ENCODE results near the gene YEATS2.
A peak's percentile ranks its signal among the peaks of the same experiment; 100 is the strongest.
"Not testable (repeated sequence)": the region's sequence is repeated elsewhere in the genome, so short reads cannot be mapped to it uniquely, and the experiment has no call there.

The YEATS2 gene

DNA sequence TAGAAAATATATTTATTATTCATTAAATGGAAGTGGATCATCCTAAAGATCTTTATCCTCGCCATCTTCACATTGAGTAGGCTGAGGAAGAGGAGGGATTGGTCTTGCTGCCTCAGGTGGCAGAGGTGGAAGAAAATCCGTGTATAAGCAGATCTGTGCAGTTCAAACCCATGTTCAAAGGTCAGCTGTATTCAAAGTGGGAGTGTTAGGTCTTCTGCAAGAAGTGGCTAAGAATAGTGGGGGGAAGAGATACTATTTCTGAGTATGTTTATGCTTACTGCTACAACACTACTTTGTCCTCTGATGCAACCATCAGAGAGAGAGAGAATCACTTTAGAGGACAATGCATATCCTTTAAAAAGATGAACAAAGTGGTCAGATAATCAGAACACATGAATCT, 39.5 kb downstream of the YEATS2 start:
- Histone ChIP-seq H3K27ac (ENCODE audit: low read depth, low read length) (no peak overlapping the region), H3K4me1 (ENCODE audit: control insufficient read depth in 5 of 5, insufficient read depth in 5 of 5, low read length in 5 of 5) (peaks cover 0 to 11% (median 8%) of the 10 kb centered on the region in 5 donors)

DNA sequence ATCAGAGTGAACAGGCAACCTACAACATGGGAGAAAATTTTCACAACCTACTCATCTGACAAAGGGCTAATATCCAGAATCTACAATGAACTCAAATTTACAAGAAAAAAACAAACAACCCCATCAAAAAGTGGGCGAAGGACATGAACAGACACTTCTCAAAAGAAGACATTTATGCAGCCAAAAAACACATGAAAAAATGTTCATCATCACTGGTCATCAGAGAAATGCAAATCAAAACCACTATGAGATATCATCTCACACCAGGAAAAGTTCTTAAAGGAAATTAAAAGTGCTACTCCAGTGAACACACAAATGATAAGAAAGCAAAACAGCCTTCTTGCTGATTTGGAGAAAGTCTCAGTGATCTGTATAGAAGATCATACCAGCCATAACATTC, 42.6 kb downstream of the YEATS2 start:
- not testable (repeated sequence) for H3K27ac ChIP-seq (ENCODE audit: low read depth, low read length); H3K27me3 ChIP-seq (ENCODE audit: control insufficient read depth in 5 of 5, insufficient read depth in 4 of 5, low read length in 5 of 5); H3K9ac ChIP-seq (ENCODE audit: low read length in 5 of 5); H3K4me1 ChIP-seq (ENCODE audit: control insufficient read depth in 5 of 5, insufficient read depth in 5 of 5, low read length in 5 of 5); H3K9me3 ChIP-seq (ENCODE audit: control insufficient read depth in 5 of 5, low read length in 5 of 5); H3K4me3 ChIP-seq (ENCODE audit: low read depth in 1 of 5, low read length in 5 of 5)
- H3K36me3 ChIP-seq (ENCODE audit: control insufficient read depth in 5 of 5, insufficient read depth in 5 of 5, low read length in 5 of 5) = peaks cover 6 to 27% (median 17%) of the 10 kb centered on the region in 5 donors

More for the DNA sequence above, 39.5 kb downstream of the YEATS2 start:
- no peak overlapping the region for H3K4me3 ChIP-seq (ENCODE audit: low read depth in 1 of 5, low read length in 5 of 5)
- H3K27me3 ChIP-seq (ENCODE audit: control insufficient read depth in 5 of 5, insufficient read depth in 4 of 5, low read length in 5 of 5) = no peaks in the 10 kb centered on the region
- no peak overlapping the region for H3K9ac ChIP-seq (ENCODE audit: low read length in 5 of 5)
- peaks cover 9 to 27% (median 25%) of the 10 kb centered on the region in 5 donors for H3K36me3 ChIP-seq (ENCODE audit: control insufficient read depth in 5 of 5, insufficient read depth in 5 of 5, low read length in 5 of 5)
- no peaks in the 10 kb centered on the region for H3K9me3 ChIP-seq (ENCODE audit: control insufficient read depth in 5 of 5, low read length in 5 of 5)

GRCh38 chr3:183743231-183743630, 45.6 kb downstream of the YEATS2 start:
- Histone ChIP-seq H3K4me1 (ENCODE audit: control insufficient read depth in 5 of 5, insufficient read depth in 5 of 5, low read length in 5 of 5) (no peaks in the 10 kb centered on the region), H3K27ac (ENCODE audit: low read depth, low read length) (no peak overlapping the region)

GRCh38 chr3:183745300-183746098, 47.9 kb downstream of the YEATS2 start:
- Histone ChIP-seq H3K4me3 (ENCODE audit: low read depth in 1 of 5, low read length in 5 of 5) (no peak overlapping the region), H3K9ac (ENCODE audit: low read length in 5 of 5) (no peak overlapping the region), H3K9me3 (ENCODE audit: control insufficient read depth in 5 of 5, low read length in 5 of 5) (no peaks in the 10 kb centered on the region), H3K4me1 (ENCODE audit: control insufficient read depth in 5 of 5, insufficient read depth in 5 of 5, low read length in 5 of 5) (no peaks in the 10 kb centered on the region), H3K27me3 (ENCODE audit: control insufficient read depth in 5 of 5, insufficient read depth in 4 of 5, low read length in 5 of 5) (no peaks in the 10 kb centered on the region), H3K36me3 (ENCODE audit: control insufficient read depth in 5 of 5, insufficient read depth in 5 of 5, low read length in 5 of 5) (peaks cover 4 to 27% (median 15%) of the 10 kb centered on the region in 5 donors), H3K27ac (ENCODE audit: low read depth, low read length) (no peak overlapping the region)

More at GRCh38 chr3:183743231-183743630, 45.6 kb downstream of the YEATS2 start:
- H3K36me3 ChIP-seq (ENCODE audit: control insufficient read depth in 5 of 5, insufficient read depth in 5 of 5, low read length in 5 of 5) = peaks cover 4 to 18% (median 6%) of the 10 kb centered on the region in 5 donors
- H3K4me3 ChIP-seq (ENCODE audit: low read depth in 1 of 5, low read length in 5 of 5) = no peak overlapping the region
- H3K9me3 ChIP-seq (ENCODE audit: control insufficient read depth in 5 of 5, low read length in 5 of 5) = no peaks in the 10 kb centered on the region
- H3K9ac ChIP-seq (ENCODE audit: low read length in 5 of 5) = no peak overlapping the region
- H3K27me3 ChIP-seq (ENCODE audit: control insufficient read depth in 5 of 5, insufficient read depth in 4 of 5, low read length in 5 of 5) = no peaks in the 10 kb centered on the region

- Histone ChIP-seq H3K4me1 (ENCODE audit: control insufficient read depth in 5 of 5, insufficient read depth in 5 of 5, low read length in 5 of 5) (no peaks in the 10 kb centered on the region), H3K9ac (ENCODE audit: low read length in 5 of 5) (no peak overlapping the region), H3K27ac (ENCODE audit: low read depth, low read length) (no peak overlapping the region), H3K27me3 (ENCODE audit: control insufficient read depth in 5 of 5, insufficient read depth in 4 of 5, low read length in 5 of 5) (no peaks in the 10 kb centered on the region), H3K9me3 (ENCODE audit: control insufficient read depth in 5 of 5, low read length in 5 of 5) (no peaks in the 10 kb centered on the region), H3K4me3 (ENCODE audit: low read depth in 1 of 5, low read length in 5 of 5) (no peak overlapping the region), H3K36me3 (ENCODE audit: control insufficient read depth in 5 of 5, insufficient read depth in 5 of 5, low read length in 5 of 5) (peaks cover 19 to 57% (median 35%) of the 10 kb centered on the region in 5 donors)
Observed at GRCh38 chr3:183754052-183754451, 56.5 kb downstream of the YEATS2 start.

DNA sequence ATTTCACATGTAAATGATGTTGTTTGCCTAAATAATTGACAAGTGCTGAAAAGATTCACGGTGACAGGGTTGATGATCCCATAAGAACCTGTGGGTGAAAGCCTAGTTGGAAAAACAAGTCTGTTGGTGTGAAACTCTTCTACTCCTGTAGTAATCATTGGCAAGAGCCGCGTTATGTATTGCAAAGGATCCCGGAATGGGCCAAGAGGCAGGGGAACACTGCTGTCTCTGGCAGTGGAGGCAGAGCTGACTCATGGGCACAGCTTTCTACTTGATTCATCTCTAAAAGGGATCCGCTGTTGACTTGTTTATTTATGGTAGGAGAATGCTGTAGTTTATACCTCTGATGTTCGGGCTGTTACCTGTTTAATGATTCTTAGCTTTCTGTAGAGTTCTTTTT, 64.7 kb downstream of the YEATS2 start:
- Histone ChIP-seq H3K9me3 (ENCODE audit: control insufficient read depth in 5 of 5, low read length in 5 of 5) (no peaks in the 10 kb centered on the region), H3K27me3 (ENCODE audit: control insufficient read depth in 5 of 5, insufficient read depth in 4 of 5, low read length in 5 of 5) (no peaks in the 10 kb centered on the region), H3K4me1 (ENCODE audit: control insufficient read depth in 5 of 5, insufficient read depth in 5 of 5, low read length in 5 of 5) (peaks cover 0 to 21% (median 8%) of the 10 kb centered on the region in 5 donors), H3K36me3 (ENCODE audit: control insufficient read depth in 5 of 5, insufficient read depth in 5 of 5, low read length in 5 of 5) (peaks cover 0 to 39% (median 21%) of the 10 kb centered on the region in 5 donors), H3K27ac (ENCODE audit: low read depth, low read length) (peak overlapping the region; percentile 18), H3K9ac (ENCODE audit: low read length in 5 of 5) (no peak overlapping the region), H3K4me3 (ENCODE audit: low read depth in 1 of 5, low read length in 5 of 5) (no peak overlapping the region)

- H3K36me3 ChIP-seq (ENCODE audit: control insufficient read depth in 5 of 5, insufficient read depth in 5 of 5, low read length in 5 of 5) = peaks cover 0 to 27% (median 21%) of the 10 kb centered on the region in 5 donors
Observed at GRCh38 chr3:183764847-183765731, 67.5 kb downstream of the YEATS2 start.

DNA sequence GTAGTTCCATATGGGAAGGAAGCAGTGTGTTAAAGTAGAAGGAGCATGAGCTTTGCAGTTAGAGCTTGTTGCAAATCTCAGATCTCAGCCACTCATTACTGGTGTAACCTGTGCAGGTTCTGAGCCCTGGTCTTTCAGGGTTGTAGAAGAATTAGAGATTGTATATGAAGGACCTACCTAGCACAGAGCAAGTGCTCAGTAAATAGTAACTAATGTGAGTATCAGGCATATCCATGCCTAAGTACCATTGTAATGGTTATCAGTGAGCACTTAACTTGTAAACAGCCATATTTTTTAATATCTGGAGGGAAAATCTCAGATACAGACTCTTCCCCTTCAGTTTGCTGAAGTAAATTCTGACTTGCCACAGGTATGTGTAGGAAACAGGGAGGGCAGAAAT, 68.5 kb downstream of the YEATS2 start:
- H3K9ac ChIP-seq (ENCODE audit: low read length in 5 of 5) = no peak overlapping the region
- H3K27ac ChIP-seq (ENCODE audit: low read depth, low read length) = no peak overlapping the region
- peaks cover 3 to 27% (median 21%) of the 10 kb centered on the region in 5 donors for H3K36me3 ChIP-seq (ENCODE audit: control insufficient read depth in 5 of 5, insufficient read depth in 5 of 5, low read length in 5 of 5)
- no peak overlapping the region for H3K4me3 ChIP-seq (ENCODE audit: low read depth in 1 of 5, low read length in 5 of 5)
- no peaks in the 10 kb centered on the region for H3K9me3 ChIP-seq (ENCODE audit: control insufficient read depth in 5 of 5, low read length in 5 of 5)
- peaks cover 0 to 11% (median 4%) of the 10 kb centered on the region in 5 donors for H3K4me1 ChIP-seq (ENCODE audit: control insufficient read depth in 5 of 5, insufficient read depth in 5 of 5, low read length in 5 of 5)
- no peaks in the 10 kb centered on the region for H3K27me3 ChIP-seq (ENCODE audit: control insufficient read depth in 5 of 5, insufficient read depth in 4 of 5, low read length in 5 of 5)

More at GRCh38 chr3:183764847-183765731, 67.5 kb downstream of the YEATS2 start:
- Histone ChIP-seq H3K4me1 (ENCODE audit: control insufficient read depth in 5 of 5, insufficient read depth in 5 of 5, low read length in 5 of 5) (peaks cover 0 to 16% (median 8%) of the 10 kb centered on the region in 5 donors), H3K27ac (ENCODE audit: low read depth, low read length) (no peak overlapping the region), H3K9me3 (ENCODE audit: control insufficient read depth in 5 of 5, low read length in 5 of 5) (no peaks in the 10 kb centered on the region), H3K9ac (ENCODE audit: low read length in 5 of 5) (no peak overlapping the region), H3K27me3 (ENCODE audit: control insufficient read depth in 5 of 5, insufficient read depth in 4 of 5, low read length in 5 of 5) (no peaks in the 10 kb centered on the region), H3K4me3 (ENCODE audit: low read depth in 1 of 5, low read length in 5 of 5) (no peak overlapping the region)

DNA sequence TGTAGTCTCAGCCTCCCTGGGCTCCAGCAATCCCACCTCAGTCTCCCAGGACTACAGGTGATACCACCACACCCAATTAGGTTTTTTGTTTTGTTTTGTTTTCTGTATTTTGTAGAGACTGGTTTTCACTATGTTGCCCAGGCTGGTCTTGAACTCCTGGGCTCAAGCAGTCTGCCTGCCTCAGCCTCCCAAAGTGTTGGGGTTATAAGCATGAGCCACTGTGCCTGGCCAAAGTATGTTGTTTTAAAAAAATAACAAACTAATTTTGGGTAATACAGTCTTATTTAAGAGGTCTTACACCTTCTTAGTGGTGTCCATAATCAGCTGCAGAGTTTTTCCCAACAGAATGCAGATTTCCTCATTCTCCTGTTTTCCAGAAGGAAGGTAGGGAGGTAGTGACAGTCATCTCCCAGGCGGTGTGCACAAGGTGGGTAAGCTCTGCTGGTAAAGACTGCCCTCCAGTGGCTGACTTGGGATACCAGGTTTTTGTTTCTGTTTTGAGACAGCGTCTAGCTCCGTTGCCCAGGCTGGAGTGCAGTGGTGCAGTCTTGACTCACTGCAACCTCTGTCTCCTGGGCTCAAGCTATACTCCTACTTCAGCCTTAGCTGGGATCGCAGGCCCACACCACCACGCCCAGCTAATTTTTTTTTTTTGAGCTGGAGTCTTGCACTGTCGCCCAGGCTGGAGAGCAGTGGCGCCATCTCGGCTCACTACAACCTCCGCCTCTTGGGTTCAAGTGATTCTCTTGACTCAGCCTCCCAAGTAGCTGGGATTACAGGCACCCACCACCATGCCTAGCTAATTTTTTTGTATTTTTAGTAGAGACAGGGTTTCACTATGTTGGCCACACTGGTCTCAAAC, 69.4 kb downstream of the YEATS2 start:
- Histone ChIP-seq H3K27ac (ENCODE audit: low read depth, low read length) (no peak overlapping the region), H3K36me3 (ENCODE audit: control insufficient read depth in 5 of 5, insufficient read depth in 5 of 5, low read length in 5 of 5) (peaks cover 4 to 20% (median 13%) of the 10 kb centered on the region in 5 donors), H3K27me3 (ENCODE audit: control insufficient read depth in 5 of 5, insufficient read depth in 4 of 5, low read length in 5 of 5) (no peaks in the 10 kb centered on the region), H3K4me3 (ENCODE audit: low read depth in 1 of 5, low read length in 5 of 5) (no peak overlapping the region), H3K9me3 (ENCODE audit: control insufficient read depth in 5 of 5, low read length in 5 of 5) (no peaks in the 10 kb centered on the region), H3K4me1 (ENCODE audit: control insufficient read depth in 5 of 5, insufficient read depth in 5 of 5, low read length in 5 of 5) (peaks cover 0 to 9% (median 3%) of the 10 kb centered on the region in 5 donors), H3K9ac (ENCODE audit: low read length in 5 of 5) (no peak overlapping the region)
